Osteocyte (in vitro differentiated cells): ENCODE measurements around the gene MSH3. TPM values are rescaled to one million over a fixed set of nuclear protein-coding genes. Genes with fewer than 3 reads are reported as not detected.

Source experiments
- DNase-seq: peaks from one replicate; pipeline ENCODE4 v3.0.0; 2021; ENCODE audit warnings: mixed read lengths; ENCODE audit not compliant: unreplicated experiment; ENCODE audit errors: extremely low spot score
- H3K27ac Mint-ChIP-seq: one replicate; pipeline ENCODE4 v1.8.0; 2021; ENCODE audit warnings: mild to moderate bottlenecking, mixed read lengths; ENCODE audit not compliant: unreplicated experiment
- H3K27me3 Mint-ChIP-seq: one replicate; pipeline ENCODE4 v1.8.0; 2021; ENCODE audit warnings: mixed read lengths; ENCODE audit not compliant: unreplicated experiment
- H3K36me3 Mint-ChIP-seq: one replicate; pipeline ENCODE4 v1.8.0; 2021; ENCODE audit warnings: mixed read lengths; ENCODE audit not compliant: unreplicated experiment
- H3K4me1 Mint-ChIP-seq: one replicate; pipeline ENCODE4 v1.8.0; 2021; ENCODE audit warnings: mixed read lengths; ENCODE audit not compliant: unreplicated experiment
- H3K4me3 Mint-ChIP-seq: one replicate; pipeline ENCODE4 v1.8.0; 2021; ENCODE audit warnings: mild to moderate bottlenecking, moderate library complexity, mixed read lengths; ENCODE audit not compliant: unreplicated experiment
- H3K9me3 Mint-ChIP-seq: one replicate; pipeline ENCODE4 v1.8.0; 2021; ENCODE audit warnings: mixed read lengths; ENCODE audit not compliant: unreplicated experiment
- CTCF ChIP-seq: fragments of 200-600 bp; sonication (generic); IDR thresholded peaks from 2 replicates; pipeline ENCODE4 v1.5.0; 2021; ENCODE audit warnings: antibody characterized with exemption, mild to moderate bottlenecking, moderate library complexity
- total RNA-seq: library from RNA; stranded (reverse); gene quantifications from 2 replicates; pipeline ENCODE4 v1.2.1, GENCODE V29; 2021

The MSH3 gene
- total RNA-seq, 1 donor from 2014 or later, result 14.8 TPM

DNA sequence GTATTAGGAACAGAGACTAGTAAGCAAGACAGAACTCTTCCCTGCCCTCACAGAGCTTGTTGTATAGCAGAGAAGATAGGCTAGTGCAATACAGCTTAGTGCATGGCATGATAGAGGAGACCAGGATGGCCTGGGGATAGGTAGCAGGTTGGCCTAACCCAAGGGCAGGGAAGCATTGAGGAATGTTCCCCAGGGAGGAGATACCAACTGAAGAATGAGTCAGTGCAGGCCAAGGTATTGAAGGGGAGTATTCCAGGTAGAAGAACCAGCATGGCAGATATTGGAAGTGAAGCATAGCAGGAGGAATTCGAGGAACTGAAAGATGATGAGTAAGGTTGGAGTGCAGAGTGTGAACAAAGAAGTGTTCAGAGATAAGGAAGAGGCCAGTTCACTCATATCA lies 138.9 kb downstream of the MSH3 start:
- H3K9me3 Mint-ChIP-seq, result no peaks in the 10 kb centered on the region
- peaks cover 11% of the 10 kb centered on the region for H3K36me3 Mint-ChIP-seq
- H3K4me3 Mint-ChIP-seq, result no peak overlapping the region
- no peak for TF ChIP-seq CTCF
- no peaks in the 10 kb centered on the region for H3K27me3 Mint-ChIP-seq
- DNase-seq, result no peak
- no peak overlapping the region for H3K27ac Mint-ChIP-seq
- no peaks in the 10 kb centered on the region for H3K4me1 Mint-ChIP-seq

DNA sequence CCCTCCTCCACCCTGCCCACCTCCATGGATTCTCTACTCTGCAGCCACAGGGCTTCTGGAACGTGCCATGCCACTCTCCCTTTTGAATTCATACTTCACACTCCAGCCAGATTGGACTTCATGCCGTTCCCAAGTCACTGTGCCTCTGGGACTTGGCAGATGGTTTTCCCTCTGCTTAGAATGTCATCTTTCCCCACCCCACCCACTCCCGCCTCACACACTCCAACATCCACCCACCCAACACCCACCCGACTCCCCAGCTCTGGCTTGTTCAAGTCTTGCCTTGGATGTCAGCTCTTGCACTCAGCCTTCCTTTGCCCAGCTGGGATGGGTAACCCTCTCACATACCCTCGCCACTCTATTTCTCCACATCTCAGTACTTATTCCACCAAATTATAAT lies 142.4 kb downstream of the MSH3 start:
- no peaks in the 10 kb centered on the region for H3K9me3 Mint-ChIP-seq
- H3K27me3 Mint-ChIP-seq, result no peaks in the 10 kb centered on the region
- DNase-seq, result no peak
- H3K27ac Mint-ChIP-seq, result no peak overlapping the region
- no peak overlapping the region for H3K4me3 Mint-ChIP-seq
- no peak for TF ChIP-seq CTCF
- H3K4me1 Mint-ChIP-seq, result no peaks in the 10 kb centered on the region
- peaks cover 14% of the 10 kb centered on the region for H3K36me3 Mint-ChIP-seq

- H3K9me3 Mint-ChIP-seq, result no peaks in the 10 kb centered on the region
- DNase-seq, result no peak
- H3K4me3 Mint-ChIP-seq, result no peak overlapping the region
- H3K27ac Mint-ChIP-seq, result no peak overlapping the region
- no peaks in the 10 kb centered on the region for H3K4me1 Mint-ChIP-seq
- no peak for TF ChIP-seq CTCF
- H3K36me3 Mint-ChIP-seq, result peaks cover 14% of the 10 kb centered on the region
- no peaks in the 10 kb centered on the region for H3K27me3 Mint-ChIP-seq
Observed at GRCh38 chr5:80797428-80798024, 143.1 kb downstream of the MSH3 start.

GRCh38 chr5:80798166-80798565 lies 143.7 kb downstream of the MSH3 start:
- Mint-ChIP-seq H3K4me3 (no peak overlapping the region), H3K36me3 (peaks cover 19% of the 10 kb centered on the region), H3K9me3 (peaks cover 6% of the 10 kb centered on the region), H3K27me3 (no peaks in the 10 kb centered on the region), H3K27ac (no peak overlapping the region), H3K4me1 (no peaks in the 10 kb centered on the region)
- DNase-seq, result no peak
- TF ChIP-seq CTCF, result no peak

DNA sequence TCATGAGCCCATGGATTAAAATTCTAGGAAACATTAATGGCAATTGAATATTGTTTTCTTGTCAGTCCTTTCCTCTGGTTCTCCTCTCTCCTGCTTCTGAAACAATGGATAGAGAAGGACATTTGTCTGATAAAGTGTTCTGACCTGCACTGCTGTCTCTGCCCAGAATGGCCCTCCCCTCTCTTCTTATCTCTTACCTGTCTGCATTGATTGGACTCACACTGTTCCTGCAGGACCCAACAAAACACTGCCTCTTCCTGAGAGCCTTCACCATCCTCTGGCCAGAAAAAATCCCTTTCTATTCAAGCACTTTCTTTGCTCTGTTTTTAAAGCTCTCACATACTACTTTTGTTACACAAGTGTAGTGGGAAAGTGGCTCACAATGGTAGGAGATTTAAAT lies 144.2 kb downstream of the MSH3 start:
- Mint-ChIP-seq H3K27ac (no peak overlapping the region), H3K27me3 (no peaks in the 10 kb centered on the region), H3K4me3 (no peak overlapping the region), H3K9me3 (peaks cover 11% of the 10 kb centered on the region), H3K36me3 (peaks cover 23% of the 10 kb centered on the region), H3K4me1 (no peaks in the 10 kb centered on the region)
- no peak for DNase-seq
- no peak for TF ChIP-seq CTCF
